Body of pancreas (tissue), 4 donors: Measurements from ENCODE around the gene TBX4.

ENCODE experiments used
- POLR2A ChIP-seq, 3 donors: fragments of 450-650 bp; IDR thresholded peaks; one replicate each; pipeline ENCODE4 v1.6.1; 2016; ENCODE audit warnings: antibody characterized with exemption in 3 of 3, mild to moderate bottlenecking in 2 of 3
- TF ChIP-seq, protein P1 (sequence below), 7 experiments: fragments of 450-650 bp in 4 of 7; fragments of 200-600 bp in 3 of 7; sonication (generic) in 3 of 7; IDR thresholded peaks; one replicate each; pipeline ENCODE4 v1.5.1; 2016 to 2019; ENCODE audit warnings: antibody characterized with exemption in 7 of 7

GRCh38 chr17:61427567-61427966, 24.7 kb upstream of the TBX4 start:
- TF ChIP-seq, protein P1, sequence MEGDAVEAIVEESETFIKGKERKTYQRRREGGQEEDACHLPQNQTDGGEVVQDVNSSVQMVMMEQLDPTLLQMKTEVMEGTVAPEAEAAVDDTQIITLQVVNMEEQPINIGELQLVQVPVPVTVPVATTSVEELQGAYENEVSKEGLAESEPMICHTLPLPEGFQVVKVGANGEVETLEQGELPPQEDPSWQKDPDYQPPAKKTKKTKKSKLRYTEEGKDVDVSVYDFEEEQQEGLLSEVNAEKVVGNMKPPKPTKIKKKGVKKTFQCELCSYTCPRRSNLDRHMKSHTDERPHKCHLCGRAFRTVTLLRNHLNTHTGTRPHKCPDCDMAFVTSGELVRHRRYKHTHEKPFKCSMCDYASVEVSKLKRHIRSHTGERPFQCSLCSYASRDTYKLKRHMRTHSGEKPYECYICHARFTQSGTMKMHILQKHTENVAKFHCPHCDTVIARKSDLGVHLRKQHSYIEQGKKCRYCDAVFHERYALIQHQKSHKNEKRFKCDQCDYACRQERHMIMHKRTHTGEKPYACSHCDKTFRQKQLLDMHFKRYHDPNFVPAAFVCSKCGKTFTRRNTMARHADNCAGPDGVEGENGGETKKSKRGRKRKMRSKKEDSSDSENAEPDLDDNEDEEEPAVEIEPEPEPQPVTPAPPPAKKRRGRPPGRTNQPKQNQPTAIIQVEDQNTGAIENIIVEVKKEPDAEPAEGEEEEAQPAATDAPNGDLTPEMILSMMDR (IDR thresholded peaks at IDR 0.05) = no peak
- no peak for TF ChIP-seq POLR2A (IDR thresholded peaks at IDR 0.05)
